ENCODE results near the gene VRK3.

GRCh38 chr19:50030937-50031336, 5.8 kb upstream of the VRK3 start:
- TF ChIP-seq CTCF (conservative IDR thresholded peaks at IDR 0.05; ENCODE audit: low read length) = no peak
- no peak for TF ChIP-seq EZH2phosphoT487 (IDR thresholded peaks at IDR 0.05; ENCODE audit: borderline replicate concordance)
